Neuron (in vitro differentiated cells): ENCODE results near the gene SLC12A9.
"Not testable (repeated sequence)": the region's sequence is repeated elsewhere in the genome, so short reads cannot be mapped to it uniquely, and the experiment has no call there.

Source experiments
- H2AFZ ChIP-seq: one replicate; pipeline ENCODE4 v1.6.1; 2013; ENCODE audit warnings: low read depth, mild to moderate bottlenecking, inconsistent platforms, low read length, moderate library complexity
- H3K27me3 ChIP-seq: one replicate; pipeline ENCODE4 v1.6.1; 2013; ENCODE audit warnings: low read length; ENCODE audit not compliant: insufficient read depth
- H3K36me3 ChIP-seq: one replicate; pipeline ENCODE4 v1.6.1; 2013; ENCODE audit warnings: low read length; ENCODE audit not compliant: insufficient read depth
- H3K4me1 ChIP-seq: one replicate; pipeline ENCODE4 v1.6.1; 2013; ENCODE audit warnings: low read length; ENCODE audit not compliant: insufficient read depth
- H3K4me3 ChIP-seq: 2 replicates; pipeline ENCODE4 v1.5.1; 2013; ENCODE audit warnings: mild to moderate bottlenecking, low read length, moderate library complexity
- H3K9me3 ChIP-seq: one replicate; pipeline ENCODE4 v1.6.1; 2013; ENCODE audit warnings: low read length

The SLC12A9 gene, protein sequence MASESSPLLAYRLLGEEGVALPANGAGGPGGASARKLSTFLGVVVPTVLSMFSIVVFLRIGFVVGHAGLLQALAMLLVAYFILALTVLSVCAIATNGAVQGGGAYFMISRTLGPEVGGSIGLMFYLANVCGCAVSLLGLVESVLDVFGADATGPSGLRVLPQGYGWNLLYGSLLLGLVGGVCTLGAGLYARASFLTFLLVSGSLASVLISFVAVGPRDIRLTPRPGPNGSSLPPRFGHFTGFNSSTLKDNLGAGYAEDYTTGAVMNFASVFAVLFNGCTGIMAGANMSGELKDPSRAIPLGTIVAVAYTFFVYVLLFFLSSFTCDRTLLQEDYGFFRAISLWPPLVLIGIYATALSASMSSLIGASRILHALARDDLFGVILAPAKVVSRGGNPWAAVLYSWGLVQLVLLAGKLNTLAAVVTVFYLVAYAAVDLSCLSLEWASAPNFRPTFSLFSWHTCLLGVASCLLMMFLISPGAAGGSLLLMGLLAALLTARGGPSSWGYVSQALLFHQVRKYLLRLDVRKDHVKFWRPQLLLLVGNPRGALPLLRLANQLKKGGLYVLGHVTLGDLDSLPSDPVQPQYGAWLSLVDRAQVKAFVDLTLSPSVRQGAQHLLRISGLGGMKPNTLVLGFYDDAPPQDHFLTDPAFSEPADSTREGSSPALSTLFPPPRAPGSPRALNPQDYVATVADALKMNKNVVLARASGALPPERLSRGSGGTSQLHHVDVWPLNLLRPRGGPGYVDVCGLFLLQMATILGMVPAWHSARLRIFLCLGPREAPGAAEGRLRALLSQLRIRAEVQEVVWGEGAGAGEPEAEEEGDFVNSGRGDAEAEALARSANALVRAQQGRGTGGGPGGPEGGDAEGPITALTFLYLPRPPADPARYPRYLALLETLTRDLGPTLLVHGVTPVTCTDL

DNA sequence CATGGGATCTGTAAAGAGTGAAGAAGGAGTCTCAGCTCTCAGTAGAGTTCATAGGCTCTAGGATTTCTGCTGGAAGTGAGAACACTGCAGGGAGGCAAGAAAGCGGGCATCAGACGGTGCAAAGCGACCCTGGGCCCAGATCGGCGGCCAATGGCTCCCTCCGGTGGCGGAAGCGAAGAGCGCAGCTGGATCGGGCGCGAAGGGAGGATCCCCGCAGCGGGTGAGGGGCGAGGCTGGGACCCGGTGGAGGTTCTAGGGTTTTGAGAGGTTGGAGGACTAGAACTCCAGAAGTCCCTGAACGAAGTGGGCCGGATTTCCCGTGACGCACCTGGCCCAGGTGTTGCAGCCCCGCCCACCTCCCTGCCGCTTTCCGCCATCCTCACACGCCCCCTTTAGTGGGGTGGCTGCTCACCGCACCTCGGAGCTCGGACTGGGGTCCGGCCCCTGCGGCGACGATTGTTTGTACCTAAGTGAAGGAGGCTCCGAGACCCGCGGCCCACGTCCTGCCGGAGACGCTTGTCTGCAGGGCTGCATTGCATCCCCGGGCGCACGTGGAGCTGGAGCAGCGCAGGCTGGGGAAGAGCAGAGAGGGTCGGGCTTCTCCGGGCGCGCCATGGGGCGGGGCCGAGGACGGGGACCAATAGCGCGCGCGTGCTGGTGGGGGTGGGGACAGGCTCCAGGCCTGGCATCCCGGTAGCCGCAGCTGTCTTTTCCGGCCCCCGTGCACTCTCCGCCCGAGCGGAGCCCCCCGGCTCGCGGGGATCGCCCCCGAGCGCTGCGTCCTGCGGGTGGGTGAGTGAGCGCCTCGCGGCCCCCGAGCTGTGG, at the start of gene SLC12A9:
SLC12A9 (plus strand) TSS at position 666 of the 825 bp plus-strand sequence. CDS start 1,485 bp downstream, outside the sequence.
- Histone ChIP-seq H3K4me3 (peak within 1 kb of the TSS; percentile 91), H3K36me3 (no peaks in the 10 kb centered on the region), H3K4me1 (peaks cover 6% of the 10 kb centered on the region), H3K9me3 (no peaks in the 10 kb centered on the region), H2AFZ (peak within 1 kb of the TSS; percentile 97), H3K27me3 (no peaks in the 10 kb centered on the region)

DNA sequence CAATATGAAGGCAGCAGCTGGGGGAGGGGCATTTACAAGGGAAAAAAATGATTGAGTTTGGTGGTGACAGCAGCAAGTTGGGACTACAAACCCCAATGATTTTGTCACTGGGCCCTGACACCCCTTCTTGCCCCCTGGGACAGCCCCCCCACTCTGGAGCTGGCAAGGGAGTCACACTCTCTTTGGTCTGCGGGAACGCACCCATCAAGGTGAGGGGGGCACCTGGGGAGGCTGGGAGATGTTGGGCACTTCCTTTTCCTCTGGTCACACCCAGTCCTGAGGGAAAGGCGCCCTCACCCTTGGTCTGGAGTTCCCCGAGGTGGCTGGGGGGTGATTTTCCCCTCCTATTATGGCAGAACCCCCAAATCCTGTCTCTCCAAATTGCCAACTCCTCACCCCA, 49.6 kb upstream of the SLC12A9 start:
- peaks cover 54% of the 10 kb centered on the region for H3K36me3 ChIP-seq
- H3K4me1 ChIP-seq, result no peaks in the 10 kb centered on the region
- no peaks in the 10 kb centered on the region for H3K27me3 ChIP-seq
- no peak overlapping the region for H3K4me3 ChIP-seq
- no peaks in the 10 kb centered on the region for H3K9me3 ChIP-seq
- H2AFZ ChIP-seq, result no peak overlapping the region

DNA sequence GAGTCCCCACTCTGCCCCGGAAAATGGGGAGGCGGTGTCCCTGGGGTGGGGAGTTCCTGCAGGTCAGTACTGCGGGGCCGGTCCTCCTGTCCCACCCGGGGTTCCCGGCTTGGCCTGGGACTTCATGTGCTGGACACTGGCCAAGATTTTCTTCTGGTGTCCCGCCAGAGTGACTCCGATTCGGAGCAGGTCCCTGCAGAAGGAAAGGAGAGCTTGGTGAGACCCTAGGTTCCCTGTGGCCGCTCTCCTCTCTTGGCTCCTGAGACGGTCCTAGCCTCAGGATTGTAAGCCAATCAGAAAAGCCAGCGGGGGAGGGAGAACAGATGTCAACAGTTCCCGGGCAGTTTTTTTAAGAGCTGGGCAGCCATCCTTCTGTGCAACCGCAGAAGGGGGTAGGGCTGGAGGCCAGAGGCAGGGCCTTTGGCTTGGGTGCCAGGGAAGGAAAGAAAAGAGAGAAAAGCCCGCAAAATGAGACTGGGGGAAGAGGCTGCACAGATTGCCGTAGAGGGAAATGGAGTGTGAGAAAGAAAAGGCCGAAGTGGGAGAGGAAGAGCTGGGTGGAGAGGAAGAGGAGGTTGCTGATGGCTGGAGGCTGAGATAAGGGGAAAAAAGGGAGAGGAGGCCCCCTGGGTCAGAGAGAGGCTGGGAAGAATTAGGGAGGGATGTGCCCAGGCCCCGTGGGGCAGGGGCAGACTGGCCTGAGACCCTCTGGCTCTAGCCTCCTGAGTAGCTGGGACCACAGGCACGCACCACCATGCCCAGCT, 48.9 kb upstream of the SLC12A9 start:
- H3K4me1 ChIP-seq, result no peaks in the 10 kb centered on the region
- H3K4me3 ChIP-seq, result no peak overlapping the region
- peaks cover 61% of the 10 kb centered on the region for H3K36me3 ChIP-seq
- no peak overlapping the region for H2AFZ ChIP-seq
- H3K27me3 ChIP-seq, result no peaks in the 10 kb centered on the region
- H3K9me3 ChIP-seq, result no peaks in the 10 kb centered on the region

DNA sequence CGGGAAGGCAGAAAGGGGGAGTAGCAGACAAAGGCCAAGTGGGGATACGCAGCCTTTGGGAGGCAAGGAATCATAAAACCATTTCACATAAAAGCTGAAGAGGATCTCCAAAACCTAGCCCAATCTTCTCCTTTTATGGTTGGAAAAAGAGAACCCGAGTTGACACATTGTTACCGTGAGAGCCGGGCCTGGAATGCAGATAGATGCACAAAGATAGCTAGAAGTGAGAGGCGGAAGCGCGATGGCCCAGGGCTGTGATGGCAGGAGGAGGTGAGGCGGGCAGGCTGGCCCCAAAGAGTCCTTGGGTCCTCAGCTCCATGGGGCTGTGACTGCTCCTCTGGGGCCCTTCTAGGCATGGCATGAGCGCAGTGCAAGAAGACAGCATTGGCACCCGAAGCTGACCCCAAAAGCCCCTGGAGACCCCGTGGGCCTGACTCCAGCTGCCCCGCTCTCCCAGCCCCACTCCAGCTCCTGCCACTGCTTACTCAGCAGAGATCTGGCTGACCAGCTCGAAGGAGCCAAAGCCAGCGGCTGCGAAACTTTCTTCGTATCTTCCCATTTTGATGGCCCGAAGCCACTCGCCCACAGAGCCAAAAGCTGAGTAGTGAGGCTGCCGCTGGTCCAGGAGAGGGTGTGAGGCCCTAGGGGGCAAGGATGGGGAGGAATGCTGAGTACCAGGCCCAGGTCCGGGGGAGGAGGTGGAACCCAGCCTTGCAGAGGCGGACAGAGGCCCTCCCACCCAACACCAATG, 47.7 kb upstream of the SLC12A9 start:
- no peak overlapping the region for H3K4me3 ChIP-seq

DNA sequence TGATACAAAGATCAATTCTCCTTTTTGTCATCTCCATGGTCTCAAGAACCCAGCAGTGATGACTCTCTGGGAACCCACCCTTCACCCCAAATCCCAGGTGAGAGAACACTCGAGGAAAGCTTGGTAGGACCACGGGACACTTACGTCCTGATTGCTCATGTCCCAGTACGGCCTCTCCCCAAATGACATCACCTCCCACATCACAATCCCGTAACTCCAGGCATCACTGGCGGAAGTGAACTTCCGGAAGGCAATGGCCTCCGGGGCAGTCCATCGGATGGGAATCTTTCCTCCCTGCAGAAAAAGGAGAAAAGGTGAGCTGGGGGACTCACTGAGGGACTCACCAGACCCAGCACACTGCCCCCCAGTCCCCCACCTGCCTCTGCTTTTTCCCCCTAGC, 46.2 kb upstream of the SLC12A9 start:
- no peaks in the 10 kb centered on the region for H3K9me3 ChIP-seq
- H3K27me3 ChIP-seq, result no peaks in the 10 kb centered on the region
- H3K4me1 ChIP-seq, result no peaks in the 10 kb centered on the region
- H3K36me3 ChIP-seq, result peaks cover 84% of the 10 kb centered on the region
- H3K4me3 ChIP-seq, result no peak overlapping the region
- H2AFZ ChIP-seq, result no peak overlapping the region

More for the DNA sequence above, 47.7 kb upstream of the SLC12A9 start:
- H3K27me3 ChIP-seq, result no peaks in the 10 kb centered on the region
- H3K9me3 ChIP-seq, result no peaks in the 10 kb centered on the region
- H3K4me1 ChIP-seq, result no peaks in the 10 kb centered on the region
- peaks cover 72% of the 10 kb centered on the region for H3K36me3 ChIP-seq
- H2AFZ ChIP-seq, result no peak overlapping the region

DNA sequence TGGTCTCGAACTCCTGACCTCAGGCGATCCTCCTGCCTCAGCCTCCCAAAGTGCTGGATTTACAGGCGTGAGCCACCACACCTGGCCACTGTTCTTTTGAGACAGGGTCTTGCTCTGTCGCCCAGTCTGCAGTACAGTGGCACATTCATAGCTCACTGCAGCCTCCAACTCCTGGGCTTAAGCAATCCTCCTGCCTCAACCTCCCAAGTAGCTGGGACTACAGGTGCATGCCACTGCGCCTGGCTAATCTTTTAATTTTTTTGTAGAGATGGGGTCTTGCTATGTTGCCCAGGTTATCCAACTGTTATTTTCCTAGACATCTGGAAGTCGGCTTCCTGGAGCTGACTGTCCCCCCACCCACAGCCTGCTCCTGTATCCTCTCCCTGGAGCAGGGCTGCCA, 45.6 kb upstream of the SLC12A9 start:
- H3K4me3 ChIP-seq, H3K9me3 ChIP-seq, H2AFZ ChIP-seq, H3K4me1 ChIP-seq, H3K27me3 ChIP-seq: not testable (repeated sequence)
- H3K36me3 ChIP-seq, result peaks cover 86% of the 10 kb centered on the region

DNA sequence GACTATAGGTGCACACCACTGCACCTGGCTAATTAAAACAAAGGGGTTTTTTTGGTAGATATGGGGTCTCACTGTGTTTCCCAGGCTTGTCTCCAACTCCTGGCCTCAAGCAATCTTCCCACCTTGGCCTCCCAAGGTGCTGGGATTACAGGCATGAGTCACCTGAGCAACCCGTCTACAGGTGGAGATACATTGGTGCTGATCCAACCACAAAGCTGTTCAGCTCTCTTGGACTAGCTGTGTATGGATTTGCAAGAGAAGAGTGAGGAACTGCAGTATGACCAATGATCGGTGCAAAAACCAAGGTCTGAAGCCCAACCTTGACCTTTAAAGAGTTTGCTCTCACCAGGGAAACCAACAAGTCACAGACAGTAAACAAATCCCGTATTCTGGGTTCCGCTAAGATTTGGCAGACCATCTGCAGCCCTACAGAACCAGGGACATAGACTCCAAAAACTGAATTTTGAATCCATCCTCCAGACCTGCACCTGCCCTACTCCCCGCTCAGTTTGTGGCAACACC, 44.1 kb upstream of the SLC12A9 start:
- no peak overlapping the region for H3K4me3 ChIP-seq
- H3K9me3 ChIP-seq, result no peaks in the 10 kb centered on the region
- H3K4me1 ChIP-seq, result no peaks in the 10 kb centered on the region
- no peak overlapping the region for H2AFZ ChIP-seq
- H3K27me3 ChIP-seq, result no peaks in the 10 kb centered on the region
- H3K36me3 ChIP-seq, result peaks cover 86% of the 10 kb centered on the region

DNA sequence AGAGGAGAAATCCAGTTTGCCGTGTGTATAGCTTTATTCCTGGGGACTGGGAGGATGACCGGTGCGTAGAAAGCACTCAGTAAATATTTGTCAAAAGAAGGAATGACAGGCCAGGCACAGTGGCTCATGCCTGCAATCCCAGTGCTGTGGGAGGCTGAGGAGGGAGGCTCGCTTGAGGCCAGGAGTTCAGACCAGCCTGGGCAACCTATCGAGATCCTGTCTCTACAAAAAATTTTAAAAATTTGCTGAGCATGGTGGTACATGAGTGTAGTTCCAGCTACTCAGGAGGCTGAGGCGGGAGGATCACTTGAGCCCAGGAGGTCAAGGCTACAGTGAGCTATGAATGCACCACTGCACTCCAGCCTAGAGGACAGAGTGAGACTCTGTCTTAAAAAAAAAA, 41.0 kb upstream of the SLC12A9 start:
- H3K27me3 ChIP-seq, result no peaks in the 10 kb centered on the region

DNA sequence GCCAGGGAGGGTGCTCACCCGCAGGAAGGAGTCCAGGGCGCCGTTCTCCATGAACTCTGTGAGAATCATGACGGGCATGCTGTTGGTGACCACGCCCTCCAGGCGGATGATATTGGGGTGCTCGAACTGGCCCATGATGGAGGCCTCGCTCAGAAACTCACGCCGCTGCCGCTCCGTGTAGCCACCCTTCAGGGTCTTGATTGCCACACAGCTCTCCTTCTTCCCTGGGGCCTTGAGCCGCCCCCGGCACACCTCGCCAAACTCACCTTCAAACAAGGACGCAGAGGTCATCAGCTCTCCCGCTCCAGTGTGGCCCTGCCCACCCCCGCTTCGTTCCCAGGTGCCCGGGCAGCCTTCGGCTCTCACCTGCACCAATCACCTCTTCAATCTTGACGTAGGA, 39.8 kb upstream of the SLC12A9 start:
- peaks cover 81% of the 10 kb centered on the region for H3K36me3 ChIP-seq
- no peaks in the 10 kb centered on the region for H3K27me3 ChIP-seq
- H3K4me1 ChIP-seq, result no peaks in the 10 kb centered on the region
- H2AFZ ChIP-seq, result no peak overlapping the region
- no peaks in the 10 kb centered on the region for H3K9me3 ChIP-seq
- H3K4me3 ChIP-seq, result no peak overlapping the region

More for the DNA sequence above, 41.0 kb upstream of the SLC12A9 start:
- Histone ChIP-seq H2AFZ (no peak overlapping the region), H3K9me3 (no peaks in the 10 kb centered on the region), H3K36me3 (peaks cover 84% of the 10 kb centered on the region), H3K4me3 (no peak overlapping the region), H3K4me1 (no peaks in the 10 kb centered on the region)

DNA sequence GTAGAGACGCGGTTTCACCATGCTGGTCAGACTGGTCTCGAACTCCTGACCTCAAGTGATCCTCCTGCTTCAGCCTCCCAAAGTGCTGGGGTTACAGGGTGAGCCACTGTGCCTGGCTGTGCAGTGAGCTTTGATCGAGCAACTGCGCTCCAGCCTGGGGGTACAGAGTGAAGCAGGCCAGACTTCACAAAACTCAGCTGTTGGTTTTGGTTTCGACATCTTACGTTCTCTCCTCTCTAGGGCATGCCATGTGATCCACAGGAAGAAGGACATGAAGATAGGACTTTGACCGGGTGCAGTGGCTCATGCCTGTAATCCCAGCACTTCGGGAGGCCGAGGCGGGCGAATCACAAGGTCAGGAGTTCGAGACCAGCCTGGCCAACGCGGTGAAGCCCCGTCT, 36.0 kb upstream of the SLC12A9 start:
- H3K27me3 ChIP-seq, H3K9me3 ChIP-seq, H2AFZ ChIP-seq, H3K4me3 ChIP-seq, H3K4me1 ChIP-seq: not testable (repeated sequence)
- H3K36me3 ChIP-seq, result peaks cover 79% of the 10 kb centered on the region

DNA sequence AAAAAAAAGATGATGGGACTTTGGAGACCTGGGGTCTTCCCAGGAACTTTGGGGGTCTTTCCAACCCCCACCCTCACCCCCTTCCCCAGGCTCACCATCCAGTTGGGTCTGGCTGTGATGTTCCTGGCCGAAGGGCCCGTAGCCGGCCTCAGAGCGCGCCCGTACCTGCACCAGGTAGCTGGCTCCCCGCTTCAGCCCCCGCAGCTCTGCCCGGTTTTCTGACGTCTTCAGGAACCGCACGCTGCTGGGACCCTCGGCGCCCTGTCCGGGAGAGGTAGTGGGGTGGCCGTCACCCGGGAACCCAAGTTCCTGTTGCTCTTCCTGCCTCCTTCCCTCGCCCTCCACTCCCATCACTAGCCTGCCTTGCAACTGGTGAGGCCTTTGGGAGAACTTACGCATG, 35.4 kb upstream of the SLC12A9 start:
- no peak overlapping the region for H2AFZ ChIP-seq
- no peaks in the 10 kb centered on the region for H3K27me3 ChIP-seq
- no peaks in the 10 kb centered on the region for H3K9me3 ChIP-seq
- peaks cover 83% of the 10 kb centered on the region for H3K36me3 ChIP-seq
- no peaks in the 10 kb centered on the region for H3K4me1 ChIP-seq
- no peak overlapping the region for H3K4me3 ChIP-seq
